ENCODE data around the gene MGMT.
A peak's percentile ranks its signal among the peaks of the same experiment; 100 is the strongest.

Gene MGMT

GRCh38 chr10:129766611-129767550, 299.8 kb downstream of the MGMT start:
- DNase-seq, result no peak

- no peak for DNase-seq
Measured at GRCh38 chr10:129767751-129768150, 300.7 kb downstream of the MGMT start.

- peak; percentile 50 for DNase-seq
Measured at GRCh38 chr10:129768437-129769355, 301.7 kb downstream of the MGMT start.

GRCh38 chr10:129769381-129770116, 302.5 kb downstream of the MGMT start:
- no peak for DNase-seq

GRCh38 chr10:129770286-129770685, 303.2 kb downstream of the MGMT start:
- no peak for DNase-seq

GRCh38 chr10:129771024-129771423, 304.0 kb downstream of the MGMT start:
- no peak for DNase-seq

- no peak for DNase-seq
Measured at GRCh38 chr10:129771576-129771975, 304.5 kb downstream of the MGMT start.

GRCh38 chr10:129771991-129772431, 305.0 kb downstream of the MGMT start:
- no peak for DNase-seq

- no peak for DNase-seq
Measured at GRCh38 chr10:129772468-129773358, 305.7 kb downstream of the MGMT start.

- no peak for DNase-seq
Measured at GRCh38 chr10:129773359-129773990, 306.4 kb downstream of the MGMT start.

- no peak for DNase-seq
Measured at GRCh38 chr10:129774082-129774735, 307.2 kb downstream of the MGMT start.

- no peak for DNase-seq
Measured at GRCh38 chr10:129774736-129775401, 307.8 kb downstream of the MGMT start.

- DNase-seq, result no peak
Measured at GRCh38 chr10:129775681-129776080, 308.6 kb downstream of the MGMT start.

GRCh38 chr10:129777687-129778086, 310.6 kb downstream of the MGMT start:
- no peak for DNase-seq

GRCh38 chr10:129778571-129778970, 311.5 kb downstream of the MGMT start:
- DNase-seq, result no peak

- DNase-seq, result no peak
Measured at GRCh38 chr10:129779126-129780111, 312.4 kb downstream of the MGMT start.

- no peak for DNase-seq
Measured at GRCh38 chr10:129780198-129780597, 313.2 kb downstream of the MGMT start.

GRCh38 chr10:129780901-129781795, 314.1 kb downstream of the MGMT start:
- DNase-seq, result no peak

Measured in NCI-H82 (cell line).